Stomach (tissue), 9 donors: Measurements from ENCODE around the gene PDE3B. TPM values are rescaled to one million over a fixed set of nuclear protein-coding genes. Genes with fewer than 3 reads are reported as not detected.

ENCODE experiments used
- DNase-seq, 2 donors: peaks; one replicate each; pipeline versions ENCODE4 v3.0.0 to v3.0.0-alpha.2; 2013 to 2019
- H3K27ac ChIP-seq, 5 donors: fragments of 200-600 bp in 4 of 5; sonication (generic) in 4 of 5; one replicate each; pipeline ENCODE4 v1.5.1; 2013 to 2019; ENCODE audit warnings: mild to moderate bottlenecking in 1 of 5, moderate library complexity in 1 of 5
- H3K27me3 ChIP-seq, 3 donors: fragments of 200-600 bp; sonication (generic); one replicate each; pipeline ENCODE4 v1.5.1; 2017 to 2019; ENCODE audit warnings: mixed run types in 1 of 3
- H3K36me3 ChIP-seq, 4 donors: fragments of 200-600 bp; sonication (generic); 1 replicate in 3 of 4; 2 replicates in 1 of 4; pipeline ENCODE4 v1.5.1; 2016 to 2019
- H3K4me1 ChIP-seq, 4 donors: fragments of 200-600 bp; sonication (generic); one replicate each; pipeline ENCODE4 v1.5.1; 2016 to 2019
- H3K4me3 ChIP-seq, 4 donors: fragments of 200-600 bp; sonication (generic) in 3 of 4; one replicate each; pipeline ENCODE4 v1.5.1; 2016 to 2019; ENCODE audit warnings: mild to moderate bottlenecking in 1 of 4
- H3K9me3 ChIP-seq, 4 donors: fragments of 200-600 bp; sonication (generic); one replicate each; pipeline ENCODE4 v1.5.1; 2016 to 2019
- CTCF ChIP-seq, 7 experiments: fragments of 450-650 bp in 4 of 7; fragments of 200-600 bp in 3 of 7; sonication (generic) in 3 of 7; IDR thresholded peaks; one replicate each; pipeline ENCODE4 v1.5.1; 2016 to 2019; ENCODE audit warnings: antibody characterized with exemption in 7 of 7, control low read depth in 2 of 7, mild to moderate bottlenecking in 1 of 7
- EP300 ChIP-seq: sonication (generic); formaldehyde crosslinking; IDR thresholded peaks from one replicate; pipeline ENCODE4 v1.6.1; 2017; ENCODE audit warnings: antibody characterized with exemption
- POLR2A ChIP-seq, 4 donors: fragments of 450-650 bp; IDR thresholded peaks; one replicate each; pipeline ENCODE4 v1.6.1; 2016; ENCODE audit warnings: antibody characterized with exemption in 4 of 4, control low read depth in 2 of 4, mild to moderate bottlenecking in 1 of 4, moderate library complexity in 1 of 4
- POLR2AphosphoS5 ChIP-seq, 3 donors: sonication (generic); formaldehyde crosslinking; IDR thresholded peaks; one replicate each; pipeline ENCODE4 v1.6.1; 2016; ENCODE audit warnings: antibody characterized with exemption in 3 of 3
- WGBS, 5 donors: extraction: QIAGEN DNeasy Blood & Tissue Kit in 3 of 5; methylation state at CpG; one replicate each; pipeline versions ENCODE4 v1.1.5 to v1.1.7; 2013 to 2018; 5-methylcytosine and 5-hydroxymethylcytosine counted together
- intact Hi-C: fragments of 100-400 bp; cut with DNase I; formaldehyde crosslinking; loops from one replicate; pipeline ENCODE4 v1.15.1; 2023; ENCODE audit warnings: low total_unique reads
- polyA plus RNA-seq, 3 donors: library from polyadenylated mRNA; stranded (reverse); fragments of 200-250 nt; gene quantifications; one replicate each; pipeline ENCODE4 v1.2.3, GENCODE V29; 2013
- total RNA-seq, 5 donors: library from RNA; depleted of rRNA; stranded (reverse); fragments of >200 nt; gene quantifications; one replicate each; pipeline versions ENCODE4 v1.1.0 to v1.2.3, GENCODE V29; 2014 to 2016
- donor health status: healthy with polysubstance abuse.
- donor health status: Bipolar disorder and iron deficiency.
- donor health status: healthy.

PDE3B gene
- total and polyA plus RNA-seq, 8 donors, result 1.2 to 49.2 (median 14.2) TPM

DNA sequence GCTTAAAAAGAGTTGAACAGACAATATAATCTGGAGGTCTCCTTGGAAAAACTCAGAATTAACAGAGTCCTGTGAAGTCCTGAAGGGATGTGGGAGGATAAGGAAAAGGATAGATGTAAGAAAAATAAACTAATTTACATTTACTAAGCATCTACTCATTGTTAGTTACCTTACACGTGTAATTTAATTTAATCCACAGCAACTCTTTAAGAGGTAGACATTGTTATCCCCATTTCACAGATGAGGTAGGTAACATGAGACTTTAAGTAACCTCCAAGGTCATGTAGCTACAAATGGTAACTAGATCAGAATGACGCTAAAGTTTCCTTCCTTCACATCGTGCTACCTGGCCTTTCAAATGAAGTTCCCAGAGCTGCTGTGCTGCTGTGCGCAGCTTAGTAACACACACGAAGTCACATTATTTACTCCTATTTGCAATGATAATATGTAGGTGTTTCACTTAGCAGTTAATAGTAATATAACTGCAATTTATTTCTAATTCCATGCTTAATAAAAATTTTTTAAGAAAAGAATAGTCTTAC is 5.7 kb upstream of the PDE3B start:
- TF ChIP-seq CTCF (IDR thresholded peaks at IDR 0.05) (no peak), POLR2AphosphoS5 (IDR thresholded peaks at IDR 0.05) (no peak), POLR2A (IDR thresholded peaks at IDR 0.05) (no peak), EP300 (no peak)
- no peak overlapping the region for H3K4me3 ChIP-seq
- DNase-seq, result no peak
- no peak overlapping the region for H3K27ac ChIP-seq
- intact Hi-C loops, result no loop called here
- no peaks in the 10 kb centered on the region for H3K36me3 ChIP-seq
- WGBS, 5 donors, result 81 to 87% (median 84%) methylated on average over 5 of the region's 5 CpGs
- H3K27me3 ChIP-seq, result no peaks in the 10 kb centered on the region
- peaks cover 0 to 32% (median 9%) of the 10 kb centered on the region in 4 donors for H3K4me1 ChIP-seq
- H3K9me3 ChIP-seq, result no peaks in the 10 kb centered on the region

DNA sequence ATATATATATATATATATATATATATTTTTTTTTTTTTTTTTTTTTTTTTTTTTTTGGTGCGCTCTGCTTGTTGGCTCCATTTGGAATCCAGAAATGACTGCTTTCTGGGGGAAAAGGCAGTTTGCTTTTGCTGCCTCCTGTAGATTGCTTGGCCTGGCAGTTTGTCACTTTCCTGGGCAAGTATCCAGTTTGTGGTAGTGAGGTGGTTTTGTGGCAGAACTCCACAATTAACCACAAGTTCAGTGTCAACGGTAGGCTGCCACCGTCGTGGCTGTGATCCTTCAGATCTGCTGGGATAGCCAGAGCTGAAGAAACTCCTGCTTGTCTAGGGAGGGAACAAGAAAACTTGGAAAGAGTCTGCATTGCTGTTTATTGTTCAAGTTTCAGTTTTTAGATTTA is 5.0 kb upstream of the PDE3B start:
- H3K36me3 ChIP-seq, result no peaks in the 10 kb centered on the region
- WGBS, 5 donors, result 29 to 49% (median 40%) methylated on average over 4 of the region's 4 CpGs
- intact Hi-C loops, result no loop called here
- H3K27ac ChIP-seq, result no peak overlapping the region
- H3K27me3 ChIP-seq, result no peaks in the 10 kb centered on the region
- no peak overlapping the region for H3K4me3 ChIP-seq
- no peak for TF ChIP-seq POLR2AphosphoS5 (IDR thresholded peaks at IDR 0.05)
- no peak for TF ChIP-seq POLR2A (IDR thresholded peaks at IDR 0.05)
- no peak for TF ChIP-seq CTCF (IDR thresholded peaks at IDR 0.05)
- TF ChIP-seq EP300, result no peak
- H3K9me3 ChIP-seq, result no peaks in the 10 kb centered on the region
- peaks cover 0 to 36% (median 14%) of the 10 kb centered on the region in 4 donors for H3K4me1 ChIP-seq
- DNase-seq, result no peak

GRCh38 chr11:14641801-14642200 is 1.8 kb upstream of the PDE3B start:
- Histone ChIP-seq H3K27me3 (peaks cover 0 to 15% (median 3%) of the 10 kb centered on the region in 3 donors), H3K27ac (no peak overlapping the region), H3K36me3 (no peaks in the 10 kb centered on the region), H3K4me3 (no peak overlapping the region), H3K9me3 (no peaks in the 10 kb centered on the region), H3K4me1 (peaks cover 0 to 50% (median 34%) of the 10 kb centered on the region in 4 donors)
- intact Hi-C loops, result loop anchor here (10.0 kb wide), 1 partner anchor 107 kb away; no protein-coding TSS in a partner anchor
- WGBS, 5 donors, result 48 to 82% (median 53%) methylated on average over 4 of the region's 4 CpGs
- TF ChIP-seq EP300 (no peak), CTCF (IDR thresholded peaks at IDR 0.05) (no peak), POLR2A (IDR thresholded peaks at IDR 0.05) (no peak), POLR2AphosphoS5 (IDR thresholded peaks at IDR 0.05) (no peak)
- no peak for DNase-seq

DNA sequence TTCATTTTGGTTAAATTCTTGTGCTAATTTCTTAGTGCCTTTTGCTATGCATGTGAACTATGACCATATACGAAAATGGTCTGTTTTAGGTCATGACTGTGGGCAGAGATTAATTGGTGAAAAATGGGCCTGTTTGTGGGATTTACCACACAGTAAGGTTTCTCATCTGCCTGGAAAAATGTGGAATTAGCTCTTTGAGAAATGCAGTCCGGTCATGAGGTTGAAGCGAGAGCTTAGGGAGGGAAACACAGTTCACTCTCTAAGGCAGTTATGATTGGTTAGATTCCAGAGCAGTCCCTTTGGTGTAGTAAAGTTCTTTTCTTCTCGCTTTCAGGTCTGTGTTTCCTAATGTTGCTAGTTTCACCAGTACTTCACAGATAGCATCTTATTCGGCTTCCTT is 1.2 kb upstream of the PDE3B start:
- intact Hi-C loops, result loop anchor here (10.0 kb wide), 1 partner anchor 108 kb away; no protein-coding TSS in a partner anchor
- Histone ChIP-seq H3K36me3 (no peaks in the 10 kb centered on the region), H3K4me1 (peaks cover 0 to 48% (median 34%) of the 10 kb centered on the region in 4 donors), H3K4me3 (peak overlapping the region in 1 of 4 donors; percentile 90), H3K9me3 (no peaks in the 10 kb centered on the region), H3K27me3 (peaks cover 0 to 15% (median 3%) of the 10 kb centered on the region in 3 donors), H3K27ac (no peak overlapping the region)
- WGBS, 5 donors, result 82 to 96% (median 90%) methylated on average over 5 of the region's 5 CpGs
- TF ChIP-seq CTCF (IDR thresholded peaks at IDR 0.05) (no peak), EP300 (no peak), POLR2A (IDR thresholded peaks at IDR 0.05) (no peak), POLR2AphosphoS5 (IDR thresholded peaks at IDR 0.05) (no peak)
- no peak for DNase-seq
